Fibroblast of lung (primary cell): ENCODE results near the gene ALKBH2. TPM values are rescaled to one million over a fixed set of nuclear protein-coding genes. Genes with fewer than 3 reads are reported as not detected.

Experiments used
- DNase-seq, 2 donors: peaks; one replicate each; pipeline versions ENCODE4 v3.0.0 to v3.0.0-alpha.2; 2010; ENCODE audit warnings: low read depth in 2 of 2
- H2AFZ ChIP-seq: 2 replicates; pipeline ENCODE4 v1.5.1; 2012; ENCODE audit warnings: low read length, control low read depth, inconsistent platforms
- H3K27ac ChIP-seq: 2 replicates; pipeline ENCODE4 v1.5.1; 2011; ENCODE audit warnings: low read length, control low read depth; ENCODE audit not compliant: insufficient read depth
- H3K27me3 ChIP-seq: 2 replicates; pipeline ENCODE4 v1.5.1; 2011; ENCODE audit warnings: mild to moderate bottlenecking, low read length; ENCODE audit not compliant: control insufficient read depth, insufficient read depth
- H3K36me3 ChIP-seq: 2 replicates; pipeline ENCODE4 v1.5.1; 2011; ENCODE audit warnings: low read length; ENCODE audit not compliant: control insufficient read depth, insufficient read depth
- H3K4me1 ChIP-seq: 2 replicates; pipeline ENCODE4 v1.5.1; 2011; ENCODE audit warnings: low read length; ENCODE audit not compliant: control insufficient read depth, insufficient read depth; ENCODE audit errors: extremely low read depth
- H3K4me2 ChIP-seq: 2 replicates; pipeline ENCODE4 v1.5.1; 2011; ENCODE audit warnings: low read length, control low read depth; ENCODE audit not compliant: insufficient read depth; ENCODE audit errors: extremely low read depth
- H3K4me3 ChIP-seq, 4 experiments: fragments of 200-600 bp in 1 of 4; sonication (generic) in 1 of 4; replicated peaks in 1 of 4; 2 replicates each; pipeline ENCODE4 v1.5.1; 2011 to 2016; ENCODE audit warnings: low read length in 4 of 4, low read depth in 3 of 4, mild to moderate bottlenecking in 3 of 4, control low read depth in 2 of 4, inconsistent platforms in 1 of 4, mixed read lengths in 1 of 4; ENCODE audit not compliant: insufficient read depth in 1 of 4; ENCODE audit errors: control extremely low read depth in 1 of 4
- H3K79me2 ChIP-seq: 2 replicates; pipeline ENCODE4 v1.5.1; 2012; ENCODE audit warnings: mild to moderate bottlenecking, low read length, inconsistent platforms; ENCODE audit not compliant: control insufficient read depth, insufficient read depth
- H3K9ac ChIP-seq: 2 replicates; pipeline ENCODE4 v1.5.1; 2011; ENCODE audit warnings: mild to moderate bottlenecking, low read length, control low read depth; ENCODE audit not compliant: insufficient read depth
- H3K9me3 ChIP-seq: 2 replicates; pipeline ENCODE4 v1.5.1; 2012; ENCODE audit warnings: low read depth, low read length; ENCODE audit not compliant: control insufficient read depth, insufficient read depth
- H4K20me1 ChIP-seq: 2 replicates; pipeline ENCODE4 v1.5.1; 2011; ENCODE audit warnings: low read length; ENCODE audit not compliant: control insufficient read depth, insufficient read depth; ENCODE audit errors: extremely low read depth
- CTCF ChIP-seq, 2 donors: IDR thresholded peaks in 1 of 2; conservative IDR thresholded peaks in 1 of 2; 1 replicate in 1 of 2; 2 replicates in 1 of 2; pipeline ENCODE4 v1.5.1; 2011 to 2012; ENCODE audit warnings: low read length in 2 of 2, control low read depth in 1 of 2, inconsistent platforms in 1 of 2, low read depth in 1 of 2, mild to moderate bottlenecking in 1 of 2
- EZH2 ChIP-seq: IDR thresholded peaks from 2 replicates; pipeline ENCODE4 v1.5.1; 2012; ENCODE audit warnings: low read length, control low read depth, mild to moderate bottlenecking; ENCODE audit errors: missing control alignments
- polyA plus RNA-seq, 2 donors: library from polyadenylated mRNA; depleted of rRNA in 1 of 2; stranded (reverse) in 1 of 2; unstranded in 1 of 2; fragments of >200 nt; gene quantifications; 2 replicates each; pipeline ENCODE4 v1.2.1, GENCODE V29; 2011 to 2012; ENCODE audit warnings: missing spikeins in 1 of 2
- total RNA-seq: library from RNA; depleted of rRNA; stranded (reverse); fragments of >200 nt; gene quantifications from 2 replicates; pipeline ENCODE4 v1.2.1, GENCODE V29; 2014

Gene ALKBH2
- total and polyA plus RNA-seq, 2 donors (not counting 1 experiment from before 2014, with no cell fraction given): 15.1 to 20.8 TPM

GRCh38 chr12:109064143-109064542 is 29.1 kb downstream of the ALKBH2 start:
- H3K27me3 ChIP-seq: no peaks in the 10 kb centered on the region
- no peaks in the 10 kb centered on the region for H3K4me1 ChIP-seq

GRCh38 chr12:109058773-109059172 is 34.5 kb downstream of the ALKBH2 start:
- no peak for DNase-seq
- Histone ChIP-seq H2AFZ (no peak overlapping the region), H3K36me3 (no peaks in the 10 kb centered on the region), H3K9me3 (no peaks in the 10 kb centered on the region), H3K4me2 (no peak overlapping the region), H3K27ac (no peak overlapping the region), H3K4me1 (no peaks in the 10 kb centered on the region), H3K27me3 (no peaks in the 10 kb centered on the region), H3K79me2 (no peaks in the 10 kb centered on the region), H3K4me3 (no peak overlapping the region), H4K20me1 (no peaks in the 10 kb centered on the region), H3K9ac (no peak overlapping the region)
- no peak for TF ChIP-seq CTCF (conservative IDR thresholded peaks at IDR 0.05 in 1 of 2, IDR thresholded peaks at IDR 0.05 in 1 of 2; ENCODE audit: low read depth in 1 of 2, low read length in 2 of 2)
- no peak for TF ChIP-seq EZH2

More at GRCh38 chr12:109064143-109064542, 29.1 kb downstream of the ALKBH2 start:
- no peak overlapping the region for H3K4me2 ChIP-seq
- no peak overlapping the region for H3K4me3 ChIP-seq
- H3K9ac ChIP-seq: no peak overlapping the region
- H2AFZ ChIP-seq: no peak overlapping the region
- TF ChIP-seq EZH2 (no peak), CTCF (conservative IDR thresholded peaks at IDR 0.05 in 1 of 2, IDR thresholded peaks at IDR 0.05 in 1 of 2; ENCODE audit: low read depth in 1 of 2, low read length in 2 of 2) (no peak)
- H3K79me2 ChIP-seq: no peaks in the 10 kb centered on the region
- H3K36me3 ChIP-seq: peaks cover 4% of the 10 kb centered on the region
- DNase-seq: no peak
- no peaks in the 10 kb centered on the region for H3K9me3 ChIP-seq
- no peaks in the 10 kb centered on the region for H4K20me1 ChIP-seq
- no peak overlapping the region for H3K27ac ChIP-seq

- TF ChIP-seq EZH2 (no peak), CTCF (conservative IDR thresholded peaks at IDR 0.05 in 1 of 2, IDR thresholded peaks at IDR 0.05 in 1 of 2; ENCODE audit: low read depth in 1 of 2, low read length in 2 of 2) (no peak)
- no peaks in the 10 kb centered on the region for H3K4me1 ChIP-seq
- H3K4me2 ChIP-seq: no peak overlapping the region
- H3K27me3 ChIP-seq: no peaks in the 10 kb centered on the region
- H3K9me3 ChIP-seq: no peaks in the 10 kb centered on the region
- no peak for DNase-seq
- no peak overlapping the region for H3K4me3 ChIP-seq
- H3K27ac ChIP-seq: no peak overlapping the region
- no peak overlapping the region for H2AFZ ChIP-seq
- no peaks in the 10 kb centered on the region for H3K79me2 ChIP-seq
- H3K9ac ChIP-seq: no peak overlapping the region
- no peaks in the 10 kb centered on the region for H3K36me3 ChIP-seq
- H4K20me1 ChIP-seq: no peaks in the 10 kb centered on the region
Observed at GRCh38 chr12:109057376-109057775, 35.9 kb downstream of the ALKBH2 start.
